NCI-H2227 (cell line): ENCODE measurements around the gene HIP1R.
A peak's percentile ranks its signal among the peaks of the same experiment; 100 is the strongest.
"Not testable (repeated sequence)": the region's sequence is repeated elsewhere in the genome, so short reads cannot be mapped to it uniquely, and the experiment has no call there.

ENCODE experiments used
- DNase-seq: peaks from one replicate; lab custom pipeline; 2025; ENCODE audit not compliant: unreplicated experiment; lab: John Stamatoyannopoulos, UW

HIP1R gene

DNA sequence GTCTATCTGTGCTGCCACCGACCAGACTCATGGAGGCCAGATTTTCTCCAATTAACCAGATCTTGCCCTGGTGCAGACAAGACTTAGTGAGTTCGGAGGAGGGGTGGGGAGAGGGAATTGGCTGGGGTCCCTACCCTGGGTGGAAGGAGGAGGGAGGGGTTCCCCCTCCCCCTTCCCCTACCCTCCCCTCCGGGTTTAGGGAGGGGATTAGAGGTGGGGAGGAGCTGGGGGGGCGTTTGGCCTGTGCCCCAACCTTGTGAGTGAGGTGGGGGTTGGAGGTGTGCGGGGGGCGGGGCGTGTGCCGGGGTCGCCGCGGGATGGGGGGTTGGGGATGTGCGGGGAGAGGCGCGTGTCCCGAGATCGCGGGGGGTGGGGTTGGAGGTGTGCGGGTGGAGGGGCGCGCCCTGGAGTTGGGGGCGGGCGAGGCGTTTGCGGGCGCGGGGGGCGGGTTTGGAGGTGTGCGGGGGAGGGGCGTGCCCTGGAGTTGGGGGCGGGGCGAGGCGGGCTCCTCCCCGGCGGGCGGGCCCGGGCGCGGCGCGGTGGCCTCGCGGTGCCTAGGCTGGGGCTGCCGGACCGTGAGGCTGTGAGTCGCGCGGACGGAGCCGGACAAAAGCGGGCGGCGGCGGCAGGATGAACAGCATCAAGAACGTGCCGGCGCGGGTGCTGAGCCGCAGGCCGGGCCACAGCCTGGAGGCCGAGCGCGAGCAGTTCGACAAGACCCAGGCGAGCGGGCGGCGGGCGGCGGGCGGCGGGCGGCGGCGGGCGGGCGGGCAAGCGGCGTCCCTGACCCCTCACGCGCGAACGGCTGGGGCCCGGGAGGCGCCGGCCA, at the start of gene HIP1R:
TSS of gene HIP1R (plus strand) at position 537 of the 829 bp plus-strand sequence. CDS start at position 631, 94 bp downstream.
- peak; percentile 54 for DNase-seq

DNA sequence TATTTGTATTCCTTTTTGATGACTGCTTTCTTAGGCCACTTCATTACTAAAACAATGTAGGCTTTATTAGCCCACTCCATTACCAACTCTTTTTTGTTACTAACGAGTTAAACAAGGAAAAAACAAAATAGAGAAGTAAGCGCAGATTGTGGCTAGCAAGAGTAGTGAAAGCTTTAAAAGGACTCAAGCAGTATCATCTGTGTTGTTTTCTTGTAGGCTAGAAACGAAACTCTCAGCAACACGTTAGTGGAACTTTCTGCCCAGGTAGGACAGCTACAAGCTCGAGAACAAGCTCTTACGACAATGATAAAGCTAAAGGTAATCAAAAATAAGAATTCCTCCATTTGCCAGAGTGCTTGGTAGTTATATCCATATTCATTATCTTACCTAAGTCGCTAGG, 49.8 kb upstream of the HIP1R start:
- DNase-seq, result no peak

DNA sequence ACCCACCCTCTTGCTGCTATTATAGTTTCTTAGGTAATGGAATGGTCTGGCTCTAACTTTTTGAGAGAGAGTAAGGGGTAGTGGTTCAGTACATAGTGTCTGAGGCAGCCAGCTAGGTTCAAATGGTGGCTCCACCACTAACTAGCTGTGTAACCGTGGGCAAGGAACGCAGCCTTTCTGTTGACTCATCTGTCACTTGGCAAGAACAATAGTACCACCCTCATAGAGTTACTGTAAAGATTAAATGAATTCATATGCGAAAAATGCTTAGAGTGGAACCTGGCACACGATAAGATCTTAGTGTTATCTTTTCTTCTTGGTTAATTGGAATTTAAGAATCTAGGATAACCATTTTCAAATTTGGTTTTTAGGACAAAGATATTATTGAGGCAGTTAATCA, 46.9 kb upstream of the HIP1R start:
- DNase-seq, result no peak

DNA sequence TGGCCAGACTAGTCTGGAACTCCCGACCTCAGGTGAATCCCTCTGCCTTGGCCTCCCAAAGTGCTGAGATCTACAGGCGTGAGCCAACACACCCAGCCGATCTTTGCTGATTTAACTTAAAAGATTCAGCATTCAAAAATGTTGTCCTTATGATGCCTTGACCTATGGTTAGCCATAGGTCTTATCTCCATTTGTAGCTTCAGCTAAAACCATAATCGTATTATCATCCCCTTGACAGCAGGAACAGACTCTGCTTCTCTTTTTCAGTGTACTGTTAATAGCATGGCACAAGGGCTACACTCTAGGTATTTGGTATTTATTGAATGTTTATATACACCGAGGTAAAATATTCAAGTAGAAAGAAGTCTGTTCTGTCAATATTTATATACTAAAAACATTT, 45.6 kb upstream of the HIP1R start:
- no peak for DNase-seq

- no peak for DNase-seq
Measured at GRCh38 chr12:122790393-122791075, 44.7 kb upstream of the HIP1R start.

DNA sequence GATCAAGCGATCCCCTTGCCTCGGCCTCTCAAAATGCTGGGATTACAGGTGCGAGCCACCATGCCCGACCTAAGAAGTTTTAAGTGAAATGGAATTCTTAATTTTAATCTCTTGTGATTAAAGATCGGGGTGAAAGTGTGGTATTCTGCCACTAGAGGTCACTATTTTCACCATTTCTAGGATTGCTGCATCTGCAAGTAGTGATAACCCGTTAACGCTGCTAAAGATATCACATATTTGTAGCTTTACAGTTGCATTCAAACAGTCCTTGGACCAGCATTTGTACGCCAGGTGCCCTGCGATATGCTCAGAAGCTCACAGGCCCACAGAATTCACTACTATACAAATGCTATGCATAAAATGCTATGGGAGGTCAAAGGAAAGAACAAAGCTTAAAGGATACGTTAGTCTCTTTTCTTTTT, 41.6 kb upstream of the HIP1R start:
- DNase-seq, result peak; percentile 57

DNA sequence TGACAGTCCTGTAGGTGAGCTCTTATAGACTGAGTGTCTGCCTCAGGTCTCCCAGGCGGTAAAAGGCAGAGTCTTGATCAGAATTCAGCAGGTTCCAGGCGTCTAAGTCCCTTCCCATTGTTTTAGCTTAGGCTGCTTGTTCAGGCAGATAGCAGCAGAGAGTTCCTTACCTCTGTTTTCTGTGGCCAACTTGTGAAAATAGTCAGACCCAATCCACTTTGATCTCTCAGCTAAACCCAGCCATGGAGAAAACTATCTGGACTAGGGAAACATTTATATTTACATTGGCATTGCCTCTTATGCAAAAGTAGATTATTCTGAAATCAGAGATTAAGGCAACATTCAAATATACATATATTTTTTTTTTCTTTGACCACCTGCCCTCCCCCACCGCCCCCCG, 39.5 kb upstream of the HIP1R start:
- DNase-seq, result no peak

DNA sequence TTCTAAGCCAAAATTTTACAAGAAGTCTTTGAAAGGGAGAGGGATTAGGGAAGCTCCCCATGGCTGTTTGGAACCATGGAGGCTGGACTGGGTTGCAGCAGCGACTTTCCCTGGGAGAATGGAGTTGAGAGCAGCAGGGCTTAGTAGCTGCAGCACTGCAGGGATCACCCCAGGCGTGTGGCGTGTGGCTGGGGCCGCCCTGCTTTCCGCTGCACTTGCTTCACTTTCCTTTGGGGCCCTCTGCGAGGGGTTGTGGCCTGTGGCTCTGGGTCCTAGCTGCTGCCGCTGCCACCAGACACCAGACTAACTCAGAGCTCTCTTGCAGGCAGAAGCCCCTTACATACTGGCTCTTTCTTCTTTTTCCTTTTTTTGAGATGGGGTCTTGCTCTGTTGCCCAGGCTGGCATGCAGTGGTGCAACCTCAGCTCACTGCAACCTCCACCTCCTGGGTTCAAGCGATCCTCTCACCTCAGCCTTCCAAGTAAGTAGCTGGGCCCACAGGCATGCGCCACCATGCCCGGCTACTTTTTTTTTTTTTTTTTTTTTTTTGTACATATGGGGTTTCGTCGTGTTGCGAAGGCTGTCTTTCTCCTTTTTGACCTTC, 35.5 kb upstream of the HIP1R start:
- no peak for DNase-seq

DNA sequence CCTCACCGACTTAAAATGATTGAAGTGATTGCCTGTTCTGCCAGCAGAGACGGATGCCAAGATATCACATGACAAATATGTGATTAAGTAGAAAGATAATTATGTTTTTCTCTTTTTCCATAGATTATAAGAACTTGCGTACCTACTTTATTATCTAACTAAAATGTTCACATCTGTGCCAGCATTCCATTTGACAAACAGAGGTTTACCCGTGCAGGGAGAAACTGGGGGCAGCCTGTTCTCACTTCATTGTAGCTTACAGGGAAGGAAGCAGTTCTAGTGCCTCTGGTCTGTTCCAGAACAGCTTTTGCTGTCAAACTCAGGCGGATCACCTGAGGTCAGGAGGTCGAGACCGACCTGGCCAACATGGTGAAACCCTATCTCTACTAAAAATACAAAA, 31.3 kb upstream of the HIP1R start:
- DNase-seq, result no peak

DNA sequence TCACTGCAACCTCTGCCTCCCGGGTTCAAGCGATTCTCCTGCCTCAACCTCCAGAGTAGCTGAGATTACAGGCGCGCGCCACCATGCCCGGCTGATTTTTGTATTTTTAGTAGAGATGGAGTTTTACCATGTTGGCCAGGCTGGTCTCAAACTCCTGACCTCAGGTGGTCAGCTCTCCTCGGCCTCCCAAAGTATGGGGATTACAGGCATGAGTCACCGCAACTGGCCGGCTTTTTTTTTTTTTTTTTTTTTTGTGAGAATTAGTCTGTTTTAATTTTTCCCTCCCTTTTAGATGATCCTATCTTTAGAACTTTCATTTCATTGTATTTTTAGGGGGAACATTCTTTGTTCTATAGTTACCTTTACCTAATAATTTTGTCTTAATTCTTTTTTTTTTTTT, 30.3 kb upstream of the HIP1R start:
- DNase-seq, result not testable (repeated sequence)

DNA sequence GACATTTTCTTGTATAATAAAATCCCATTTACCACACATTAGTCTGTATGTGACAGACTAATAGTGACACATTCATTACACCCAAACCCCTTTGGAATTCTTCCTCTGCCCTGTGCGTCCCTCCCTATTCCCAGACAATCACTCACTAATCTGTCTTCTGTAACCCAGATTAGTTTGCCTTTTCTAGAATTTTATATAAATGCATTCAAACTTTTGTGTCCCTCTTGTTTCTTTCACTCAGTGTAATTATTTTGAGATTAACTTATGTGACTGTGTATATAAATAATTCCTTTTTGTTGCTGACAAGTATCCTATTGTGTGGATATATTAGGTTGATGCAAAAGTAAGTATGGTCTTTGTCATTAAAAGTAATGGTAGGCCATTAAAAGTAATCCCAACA, 27.6 kb upstream of the HIP1R start:
- DNase-seq, result no peak

DNA sequence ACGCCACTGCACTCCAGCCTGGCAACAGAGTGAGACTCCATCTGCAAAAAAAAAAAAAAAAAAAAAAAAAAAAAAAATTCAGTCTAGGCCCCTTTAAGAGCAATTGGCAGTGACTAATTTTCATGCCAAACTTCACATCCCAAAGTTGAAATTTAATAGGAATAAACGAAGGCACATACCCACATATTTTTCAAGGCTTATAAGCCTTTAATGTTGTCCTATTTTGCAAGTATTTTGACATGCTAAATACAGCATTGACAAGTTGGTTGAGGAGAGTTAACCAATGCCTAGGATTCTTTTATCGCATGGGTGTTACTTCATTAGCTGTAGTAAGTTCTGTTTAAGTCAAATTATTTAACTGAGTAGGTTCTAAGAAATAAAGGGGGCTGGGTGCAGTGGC, 23.5 kb upstream of the HIP1R start:
- DNase-seq, result no peak

GRCh38 chr12:122813310-122813713, 21.9 kb upstream of the HIP1R start:
- no peak for DNase-seq

GRCh38 chr12:122819209-122819785, 16.0 kb upstream of the HIP1R start:
- DNase-seq, result no peak

DNA sequence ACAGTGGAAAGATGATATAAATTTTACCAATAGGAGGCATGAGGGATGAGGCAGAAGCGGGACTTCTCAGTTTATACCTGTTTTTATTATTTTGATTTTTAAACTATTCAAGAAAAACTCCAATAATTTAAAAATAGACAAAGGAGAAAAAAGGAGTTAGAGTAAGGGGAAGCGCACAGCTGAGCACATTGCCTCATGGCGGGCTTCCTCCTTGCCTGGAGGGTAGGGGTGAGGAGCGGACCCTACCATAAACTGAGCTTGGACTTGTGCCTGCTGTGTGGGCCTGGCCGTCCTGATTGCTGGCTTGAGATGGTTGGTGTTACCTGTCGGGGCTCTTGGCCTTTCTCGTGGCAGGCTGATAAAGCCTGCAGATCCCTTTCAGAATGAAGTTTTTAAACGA, 15.1 kb upstream of the HIP1R start:
- DNase-seq, result no peak

- no peak for DNase-seq
Measured at GRCh38 chr12:122820838-122821271, 14.4 kb upstream of the HIP1R start.

- no peak for DNase-seq
Measured at GRCh38 chr12:122823429-122823828, 11.8 kb upstream of the HIP1R start.

GRCh38 chr12:122825773-122826724, 9.2 kb upstream of the HIP1R start:
- DNase-seq, result peak; percentile 17

DNA sequence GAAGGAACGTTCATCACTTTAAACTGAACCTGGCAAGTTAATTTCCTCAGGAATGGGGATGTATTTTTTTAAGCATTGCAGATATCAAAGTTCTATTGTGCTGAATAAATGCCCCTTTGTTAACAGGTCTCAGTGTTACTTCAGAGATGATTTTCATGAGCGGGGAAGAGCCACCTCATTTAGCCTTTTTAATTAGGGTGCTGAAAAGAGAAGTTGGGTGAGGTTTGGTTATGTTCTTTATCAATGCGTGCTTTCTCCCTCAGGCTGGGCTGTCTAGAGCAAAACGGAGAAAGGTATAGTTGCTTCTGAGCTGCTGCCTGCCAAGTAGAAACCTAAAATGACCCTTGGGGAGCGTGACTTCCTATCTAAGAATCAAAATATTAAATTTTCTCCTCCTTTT, 8.0 kb upstream of the HIP1R start:
- DNase-seq, result no peak

GRCh38 chr12:122830517-122831214, 4.6 kb upstream of the HIP1R start:
- no peak for DNase-seq
